Activated CD4-positive, CD25-positive, alpha-beta regulatory T cell treated with anti-CD3 and anti-CD28 coated beads, Interleukin-2, amount 50 U/mL, for 72 hours (primary cell): ENCODE results near the gene CCT6A.
"Not testable (repeated sequence)": the region's sequence is repeated elsewhere in the genome, so short reads cannot be mapped to it uniquely, and the experiment has no call there.

Experiments used
- DNase-seq: peaks from one replicate; pipeline ENCODE4 v3.0.0; 2021

CCT6A gene

DNA sequence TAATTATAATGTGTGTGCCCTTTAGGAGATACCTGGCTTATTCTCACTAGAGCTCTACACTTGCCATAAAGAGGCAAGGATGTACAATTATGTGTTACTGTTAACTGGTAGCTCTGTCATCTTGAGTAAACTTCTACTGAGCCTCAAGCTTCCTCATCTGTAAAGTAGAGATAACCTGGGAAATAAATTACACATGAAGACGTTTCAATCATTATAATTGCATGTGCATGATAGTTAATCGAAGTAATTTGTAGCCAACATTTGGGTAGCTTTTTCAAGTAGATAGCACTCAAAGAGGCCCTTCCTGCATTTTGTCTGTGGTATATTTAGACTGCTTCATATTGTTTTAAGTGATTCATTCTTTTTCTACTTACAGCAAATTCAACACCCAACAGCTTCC is 2.4 kb downstream of the CCT6A start:
- DNase-seq, result no peak

DNA sequence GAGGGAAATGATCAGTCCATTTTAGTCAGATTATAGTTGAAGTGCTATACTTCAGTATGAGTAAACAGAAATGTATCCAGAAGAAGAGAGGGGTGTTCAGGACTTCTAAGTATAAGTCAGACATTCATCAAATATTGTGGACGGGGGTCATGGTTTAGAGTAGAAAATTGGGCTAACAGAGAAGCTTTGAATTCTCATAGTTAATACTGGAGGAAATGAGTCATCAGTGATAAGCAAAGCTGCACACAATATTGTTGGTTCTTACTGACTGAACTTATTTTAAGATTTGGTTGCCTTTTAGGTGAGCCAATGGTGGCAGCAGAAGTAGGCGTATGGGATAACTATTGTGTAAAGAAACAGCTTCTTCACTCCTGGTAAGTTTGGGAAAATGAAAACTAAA is 10.8 kb downstream of the CCT6A start:
- DNase-seq, result no peak

DNA sequence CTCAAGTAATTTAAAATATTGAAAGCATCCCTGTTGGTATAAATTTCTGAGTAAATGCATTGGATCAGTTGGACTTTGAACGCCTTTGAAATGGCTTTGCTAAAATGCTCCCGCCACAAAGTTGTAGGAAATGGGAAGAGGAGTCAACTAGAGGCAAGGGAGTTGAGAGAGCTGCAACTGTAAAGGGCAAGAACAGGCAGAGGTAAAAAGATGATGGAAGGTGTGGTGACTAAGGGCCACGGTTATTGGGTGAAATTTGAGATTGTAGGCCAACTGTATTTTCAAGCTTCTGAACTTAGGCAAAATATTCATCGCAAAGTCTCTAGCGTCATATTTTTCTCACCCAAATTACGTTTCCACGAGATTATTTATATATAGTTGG is 11.9 kb downstream of the CCT6A start:
- DNase-seq, result no peak

DNA sequence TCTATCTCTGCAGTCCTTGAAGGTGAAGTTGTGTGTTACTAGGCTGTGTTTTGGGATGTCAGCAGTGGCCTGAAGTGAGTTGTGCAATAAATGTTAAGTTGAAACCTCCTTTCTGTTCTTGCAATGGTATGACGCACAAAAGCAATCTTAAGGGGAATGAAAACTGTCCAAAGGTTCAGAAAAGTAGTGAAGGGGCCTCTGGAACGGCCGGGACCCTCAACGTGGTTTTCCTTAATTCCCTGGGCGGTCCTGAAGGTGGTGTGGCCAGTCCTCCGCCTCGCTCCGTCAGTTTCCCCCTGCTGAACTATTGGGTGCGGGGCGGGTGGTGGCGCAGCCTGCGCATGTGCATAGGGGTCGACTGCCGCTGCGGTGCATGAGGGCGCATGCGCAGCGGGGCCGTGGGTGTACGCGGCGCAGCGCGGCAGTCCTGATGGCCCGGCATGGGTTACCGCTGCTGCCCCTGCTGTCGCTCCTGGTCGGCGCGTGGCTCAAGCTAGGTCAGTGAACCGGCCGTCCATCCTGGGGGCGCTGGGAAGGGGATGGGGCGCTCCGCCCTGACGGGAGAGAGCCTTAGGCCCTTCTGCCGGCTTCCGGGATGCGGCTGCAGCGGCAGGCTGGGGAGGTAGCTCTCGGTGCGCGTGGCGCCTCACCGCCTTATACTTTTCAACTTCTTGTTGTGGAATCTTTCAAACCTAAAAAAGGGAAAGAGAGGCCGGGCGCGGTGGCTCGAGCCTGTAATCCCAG is 12.5 kb downstream of the CCT6A start, which contains the start of gene SUMF2:
Gene SUMF2, plus strand, starts transcription at position 405 of the 744 bp plus-strand sequence. Its CDS starts 26 bp downstream, at position 431.
- DNase-seq, result peak; percentile 94

DNA sequence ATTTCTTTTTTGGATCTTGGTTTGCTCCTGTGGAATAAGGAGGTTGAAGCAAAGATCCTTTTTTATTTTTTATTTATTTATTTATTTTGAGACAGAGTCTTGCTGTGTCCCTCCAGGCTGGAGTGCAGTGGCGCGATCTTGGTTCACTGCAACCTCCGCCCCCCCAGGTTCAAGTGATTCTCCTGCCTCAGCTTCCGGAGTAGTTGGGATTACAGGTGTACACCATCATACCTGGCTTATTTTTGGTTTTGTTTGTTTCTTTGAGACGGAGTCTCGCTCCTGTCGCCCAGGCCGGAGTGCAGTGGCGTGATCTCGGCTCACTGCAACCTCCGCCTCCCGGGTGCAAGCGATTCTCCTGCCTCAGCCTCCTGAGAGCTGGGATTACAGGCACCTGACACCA is 14.8 kb downstream of the CCT6A start:
- DNase-seq, result not testable (repeated sequence)

DNA sequence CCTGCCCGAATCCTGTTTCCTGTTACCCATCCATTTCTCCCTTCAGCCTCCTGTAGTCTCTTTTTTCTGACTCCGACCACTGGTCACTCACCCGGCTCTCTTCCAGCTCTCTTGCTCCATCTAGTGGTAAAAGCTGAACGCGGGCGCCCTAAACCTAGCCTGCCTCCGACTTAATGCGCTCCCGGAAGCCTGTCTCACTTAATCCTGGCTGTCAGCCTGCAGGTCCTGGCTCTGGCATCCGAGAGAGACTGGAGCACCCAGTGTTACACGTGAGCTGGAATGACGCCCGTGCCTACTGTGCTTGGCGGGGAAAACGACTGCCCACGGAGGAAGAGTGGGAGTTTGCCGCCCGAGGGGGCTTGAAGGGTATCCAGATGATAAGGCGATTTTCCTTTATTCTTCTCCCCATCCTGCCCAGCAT is 22.8 kb downstream of the CCT6A start:
- peak; percentile 74 for DNase-seq

DNA sequence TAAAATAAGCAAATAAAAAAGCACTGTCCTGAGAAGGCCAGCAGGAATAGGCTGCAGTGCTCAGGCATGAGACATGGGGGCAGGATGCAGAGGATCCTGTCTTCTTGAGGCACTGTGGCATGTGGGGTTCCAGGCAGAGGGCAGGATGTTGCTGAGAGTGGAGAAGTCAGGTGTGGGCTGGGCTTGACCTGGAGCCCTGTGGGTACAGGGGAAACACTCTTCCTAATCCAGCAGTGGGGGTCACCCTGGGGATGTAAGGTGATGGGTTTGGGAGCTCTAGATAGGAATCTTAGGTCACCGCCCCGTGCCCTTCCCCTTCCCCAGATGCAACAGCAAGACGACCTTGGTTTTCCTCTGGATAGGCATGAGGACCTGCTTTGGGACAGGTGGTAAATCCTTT is 26.1 kb downstream of the CCT6A start:
- DNase-seq, result no peak

DNA sequence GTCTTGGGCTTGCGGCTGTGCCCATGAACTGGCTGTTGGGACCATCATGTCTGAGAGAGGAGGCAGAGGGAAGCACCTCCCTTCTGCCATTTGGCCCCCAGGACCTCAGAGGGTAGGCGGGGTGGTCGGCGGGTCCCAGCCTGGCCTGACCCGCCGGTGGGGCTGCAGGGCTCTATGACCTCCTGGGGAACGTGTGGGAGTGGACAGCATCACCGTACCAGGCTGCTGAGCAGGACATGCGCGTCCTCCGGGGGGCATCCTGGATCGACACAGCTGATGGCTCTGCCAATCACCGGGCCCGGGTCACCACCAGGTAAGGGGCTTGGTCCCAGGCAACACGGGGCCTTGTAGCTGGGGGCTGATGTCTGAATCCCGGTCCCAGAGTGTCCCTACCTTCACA is 26.6 kb downstream of the CCT6A start:
- no peak for DNase-seq

DNA sequence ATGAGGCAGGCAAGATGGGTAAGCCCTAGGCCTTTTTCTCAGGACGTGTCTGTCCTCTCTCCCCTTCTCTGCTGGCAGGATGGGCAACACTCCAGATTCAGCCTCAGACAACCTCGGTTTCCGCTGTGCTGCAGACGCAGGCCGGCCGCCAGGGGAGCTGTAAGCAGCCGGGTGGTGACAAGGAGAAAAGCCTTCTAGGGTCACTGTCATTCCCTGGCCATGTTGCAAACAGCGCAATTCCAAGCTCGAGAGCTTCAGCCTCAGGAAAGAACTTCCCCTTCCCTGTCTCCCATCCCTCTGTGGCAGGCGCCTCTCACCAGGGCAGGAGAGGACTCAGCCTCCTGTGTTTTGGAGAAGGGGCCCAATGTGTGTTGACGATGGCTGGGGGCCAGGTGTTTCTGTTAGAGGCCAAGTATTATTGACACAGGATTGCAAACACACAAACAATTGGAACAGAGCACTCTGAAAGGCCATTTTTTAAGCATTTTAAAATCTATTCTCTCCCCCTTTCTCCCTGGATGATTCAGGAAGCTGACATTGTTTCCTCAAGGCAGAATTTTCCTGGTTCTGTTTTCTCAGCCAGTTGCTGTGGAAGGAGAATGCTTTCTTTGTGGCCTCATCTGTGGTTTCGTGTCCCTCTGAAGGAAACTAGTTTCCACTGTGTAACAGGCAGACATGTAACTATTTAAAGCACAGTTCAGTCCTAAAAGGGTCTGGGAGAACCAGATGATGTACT is 28.1 kb downstream of the CCT6A start:
- no peak for DNase-seq

DNA sequence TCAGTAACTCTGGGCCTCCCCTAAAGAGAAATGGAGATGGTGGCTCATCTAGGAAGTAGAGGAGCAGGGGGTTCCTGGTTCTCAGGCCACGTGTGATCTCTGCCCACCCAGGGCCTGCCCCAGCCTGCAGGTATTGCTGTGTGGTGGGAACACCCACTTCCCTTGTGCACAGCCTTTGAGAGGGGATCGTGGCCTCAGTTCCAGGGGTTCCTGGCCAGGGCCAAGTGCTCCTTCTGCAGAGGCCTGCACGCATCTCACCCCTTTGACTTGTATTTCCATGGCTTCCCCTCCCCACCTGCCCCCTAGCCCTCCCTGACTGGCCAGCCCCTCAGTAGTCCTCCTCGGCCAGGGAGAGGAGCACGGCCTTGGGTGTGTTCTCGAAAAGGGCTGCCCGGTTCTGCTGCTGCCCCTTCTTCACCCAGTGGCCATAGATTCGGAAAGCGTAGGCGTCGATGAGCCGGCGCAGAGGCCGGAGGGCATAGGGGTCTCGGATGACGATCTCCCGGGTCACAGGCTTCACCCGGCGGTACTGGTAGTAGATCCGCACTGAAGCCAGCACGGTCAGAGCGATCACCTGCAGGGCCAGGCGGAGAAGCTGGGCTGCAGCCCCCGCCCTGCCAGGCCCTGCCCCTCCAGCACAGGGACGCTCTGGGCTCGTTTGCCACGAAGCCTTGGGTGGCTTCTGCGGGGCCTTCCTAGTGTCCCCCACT is 29.3 kb downstream of the CCT6A start:
- not testable (repeated sequence) for DNase-seq

DNA sequence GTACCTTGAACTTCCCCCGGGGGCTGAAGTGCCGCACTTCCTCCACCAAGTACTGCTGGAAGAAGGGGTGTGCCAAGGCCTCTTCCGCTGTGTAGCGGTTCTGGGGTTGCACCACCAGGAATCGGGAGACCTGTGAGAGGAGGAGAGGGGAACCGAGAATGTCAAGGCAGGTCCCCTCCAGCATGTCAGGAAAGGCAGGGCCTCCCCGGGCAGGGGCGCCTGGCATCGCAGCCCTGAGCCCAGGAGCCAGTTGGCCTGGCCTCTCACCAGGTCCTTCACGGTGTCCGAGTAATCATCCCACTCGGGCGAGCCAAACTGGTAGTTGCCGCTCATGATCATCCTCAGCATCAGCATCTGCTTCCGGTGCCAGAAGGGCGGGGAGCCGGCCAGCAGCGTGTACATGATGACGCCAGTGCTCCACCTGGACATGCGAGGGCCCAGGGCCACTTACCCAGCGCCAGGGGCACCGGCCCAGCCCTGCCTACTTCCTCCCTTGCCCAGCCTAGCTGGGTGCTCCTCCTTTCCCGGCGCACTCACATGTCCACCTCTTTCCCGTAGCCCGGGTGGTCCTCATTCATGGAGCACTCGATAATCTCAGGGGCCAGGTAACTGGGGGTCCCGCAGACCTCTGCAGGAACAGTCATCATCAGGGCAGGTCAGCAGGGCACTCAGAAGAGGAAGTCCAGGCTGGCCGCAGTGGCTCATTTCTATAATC is 30.2 kb downstream of the CCT6A start:
- DNase-seq, result no peak

DNA sequence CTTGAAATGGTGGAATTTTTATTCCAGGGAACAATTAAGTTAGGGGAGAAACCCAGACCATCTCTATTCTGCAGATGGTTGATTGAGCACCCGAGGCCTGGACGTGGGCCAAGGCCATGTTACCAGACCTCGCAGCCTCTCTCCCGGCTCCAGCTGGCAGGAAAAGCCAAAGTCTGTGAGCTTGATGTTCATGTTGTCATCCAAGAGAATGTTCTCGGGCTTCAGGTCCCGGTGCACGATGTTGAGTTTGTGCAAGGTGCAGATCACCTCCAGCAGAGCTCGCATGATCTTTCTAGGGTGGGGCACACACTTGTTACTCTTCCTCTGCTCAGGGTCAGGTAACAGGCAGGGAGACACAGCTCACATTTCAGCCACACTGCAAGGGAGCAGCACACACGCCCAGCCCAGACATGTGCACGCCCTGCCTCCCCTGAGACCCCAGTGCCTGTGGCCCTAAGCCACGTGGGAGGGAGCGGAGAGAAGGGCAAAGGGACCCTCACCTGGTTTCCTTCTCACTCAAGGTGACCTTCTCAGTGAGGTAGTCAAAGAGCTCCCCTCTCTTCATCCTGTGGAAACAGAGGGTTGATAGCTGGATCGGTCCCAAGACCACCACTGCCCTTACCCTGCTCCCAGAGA is 31.7 kb downstream of the CCT6A start:
- DNase-seq, result no peak

DNA sequence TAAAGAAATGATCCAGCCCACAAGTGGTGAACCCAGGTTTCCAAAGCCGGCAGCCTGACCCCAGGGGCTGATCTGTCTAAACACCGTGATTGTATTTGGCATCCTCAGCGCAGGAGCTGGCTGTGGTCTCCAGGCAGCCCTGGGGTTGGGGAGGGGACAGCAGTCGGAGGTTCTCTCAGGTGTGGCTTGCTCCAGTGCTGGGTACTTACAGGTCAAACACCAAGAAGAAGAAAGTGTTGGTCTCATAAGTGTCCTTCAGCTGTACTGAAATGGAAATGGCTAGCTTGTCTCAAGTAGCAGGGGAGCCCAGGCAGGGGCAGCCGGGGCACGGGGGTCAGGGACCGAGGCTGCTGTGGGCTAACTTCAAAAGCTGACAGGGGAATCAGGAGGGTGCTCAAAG is 35.2 kb downstream of the CCT6A start:
- no peak for DNase-seq

DNA sequence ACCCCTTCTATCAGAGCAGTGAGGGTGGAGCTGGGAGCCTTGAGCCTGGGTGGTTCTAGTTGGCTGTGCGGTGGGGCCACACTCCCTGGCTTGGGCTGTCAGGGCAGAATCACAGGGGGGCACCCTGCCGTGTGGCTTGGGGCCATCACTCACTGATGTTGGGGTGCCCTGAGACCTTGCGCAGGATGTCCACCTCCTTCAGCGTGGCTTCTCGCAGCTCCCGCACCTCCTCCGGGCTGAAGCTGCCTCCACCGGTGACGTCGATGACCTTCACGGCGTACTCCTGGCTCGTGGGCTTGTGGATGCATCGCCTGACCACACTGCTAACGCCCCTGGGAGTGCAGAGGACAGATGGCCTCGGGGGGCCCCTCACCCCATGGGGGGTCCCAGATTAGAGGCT is 35.9 kb downstream of the CCT6A start:
- no peak for DNase-seq

DNA sequence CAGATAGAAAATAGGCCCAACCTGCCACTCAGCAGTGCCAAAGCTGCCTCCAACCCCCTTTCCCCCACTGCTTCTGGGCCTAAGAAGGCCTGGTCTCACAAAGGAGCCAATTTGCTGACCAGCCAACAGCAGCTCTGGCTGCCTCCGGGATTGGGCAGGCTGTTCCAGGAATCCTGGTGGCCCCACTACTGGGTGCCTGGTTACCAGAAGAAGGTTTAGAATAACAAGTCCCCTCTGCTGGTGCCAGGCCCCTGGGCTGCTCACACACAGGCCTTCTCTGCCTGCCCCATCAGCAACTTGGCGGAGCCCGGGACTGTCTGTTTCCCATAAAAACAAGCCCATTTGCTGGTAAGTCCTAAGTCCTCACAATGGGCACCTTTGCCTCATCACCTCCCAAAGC is 40.0 kb downstream of the CCT6A start:
- no peak for DNase-seq

DNA sequence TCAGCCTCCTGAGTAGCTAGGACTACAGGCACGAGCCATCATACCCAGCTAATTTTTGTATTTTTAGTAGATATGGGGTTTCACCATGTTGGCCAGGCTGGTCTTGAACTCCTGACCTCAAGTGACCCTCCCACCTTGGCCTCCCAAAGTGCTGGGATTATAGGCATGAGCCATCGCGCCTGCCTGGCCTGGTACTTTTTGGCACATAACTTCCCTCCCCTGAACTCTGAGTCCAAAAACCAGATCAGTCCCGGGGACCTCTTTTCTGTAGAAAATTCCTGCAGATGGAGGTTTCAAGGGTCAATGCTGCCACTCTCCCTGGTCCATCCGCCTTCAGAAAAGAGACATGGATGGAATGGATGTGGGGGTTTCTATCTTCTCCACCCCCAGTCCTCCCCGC is 40.8 kb downstream of the CCT6A start:
- not testable (repeated sequence) for DNase-seq

DNA sequence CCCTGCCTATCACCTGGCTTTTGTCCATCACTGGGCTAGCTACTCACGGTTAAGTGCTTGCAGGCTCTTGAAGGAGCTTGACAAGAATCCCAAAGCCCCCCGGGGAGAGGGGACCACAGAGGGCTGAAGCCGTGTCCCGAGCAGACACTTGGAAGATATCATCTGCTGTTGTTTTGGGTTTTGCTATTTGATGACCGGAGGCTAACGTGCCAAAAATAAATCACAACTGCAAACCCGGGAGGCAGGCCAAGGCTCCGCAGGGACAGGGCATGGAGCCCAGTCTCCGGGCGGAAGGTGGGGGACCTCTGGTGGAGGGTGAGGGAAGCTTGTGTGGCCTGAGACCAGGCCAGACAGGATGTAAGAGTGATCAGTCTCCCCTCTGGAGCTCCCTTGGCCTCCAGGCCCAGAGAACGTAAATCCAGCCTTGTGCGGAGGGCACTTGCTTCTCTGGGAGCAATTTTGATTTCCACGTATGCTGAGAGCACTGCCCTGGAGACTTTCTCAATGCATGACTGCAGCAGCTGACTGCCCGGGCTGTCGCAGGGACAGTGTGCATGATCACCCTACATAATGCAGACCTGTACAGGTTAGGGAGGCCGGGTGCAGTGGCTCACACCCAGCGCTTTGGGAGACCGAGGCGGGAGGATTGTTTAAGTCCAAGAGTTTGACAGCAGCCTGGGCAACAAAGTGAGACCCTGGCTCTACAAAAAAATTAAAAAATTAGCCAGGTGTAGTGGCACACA is 41.4 kb downstream of the CCT6A start, which contains the start of gene PHKG1:
Gene PHKG1, minus strand, starts transcription at position 164 of the 743 bp plus-strand sequence. CDS start 4,011 bp downstream, outside the sequence.
- DNase-seq, result no peak

DNA sequence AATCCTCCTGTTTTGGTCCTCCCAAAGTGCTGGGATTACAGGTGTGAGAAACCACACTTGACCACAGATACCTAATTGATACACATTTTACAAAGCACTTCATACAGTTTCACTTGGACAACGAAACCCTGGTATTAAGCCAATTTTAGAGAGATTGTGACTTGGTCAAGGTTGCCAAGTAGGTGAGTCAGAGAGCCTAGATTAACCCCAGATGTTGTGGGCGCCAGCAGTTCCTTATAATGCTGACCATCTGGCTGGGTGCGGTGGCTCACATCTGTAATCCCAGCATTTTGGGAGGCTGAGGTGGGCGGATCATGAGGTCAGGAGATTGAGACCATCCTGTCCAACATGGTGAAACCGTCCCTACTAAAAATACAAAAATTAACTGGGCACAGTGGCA is 46.1 kb downstream of the CCT6A start:
- no peak for DNase-seq

DNA sequence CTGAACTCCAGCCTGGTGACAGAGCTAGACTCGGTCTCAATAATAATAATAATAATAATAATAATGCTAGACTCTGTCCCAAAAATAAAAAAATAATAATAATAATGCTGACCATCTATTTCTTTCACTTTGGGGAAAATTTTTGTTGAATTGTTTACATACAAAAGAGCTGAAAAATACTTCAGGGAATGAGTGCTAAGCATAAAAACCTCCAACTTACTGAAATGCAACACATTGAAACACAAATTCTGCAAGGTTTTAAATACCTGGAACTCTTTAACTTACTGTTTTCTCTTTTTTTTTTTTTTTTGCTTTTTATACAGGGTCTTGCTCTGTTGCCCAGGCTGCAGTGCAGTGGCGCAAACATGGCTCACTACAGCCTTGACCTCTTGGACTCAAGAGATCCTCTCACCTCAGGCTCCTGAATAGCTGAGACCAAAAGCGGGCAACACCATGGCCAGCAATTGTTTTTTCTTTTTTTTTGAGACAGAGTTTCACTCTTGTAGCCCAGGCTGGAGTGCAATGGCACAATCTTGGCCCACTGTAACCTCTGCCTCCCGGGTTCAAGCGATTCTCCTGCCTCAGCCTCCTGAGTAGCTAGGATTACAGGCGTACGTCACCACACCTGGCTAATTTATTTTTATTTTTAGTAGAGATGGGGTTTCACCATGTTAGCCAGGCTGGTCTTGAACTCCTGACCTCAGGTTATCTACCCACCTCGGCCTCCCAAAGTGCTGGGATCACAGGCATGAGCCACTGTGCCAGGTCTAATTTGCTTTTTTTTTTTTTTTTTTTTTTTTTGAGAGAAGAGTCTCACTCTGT is 46.8 kb downstream of the CCT6A start:
- not testable (repeated sequence) for DNase-seq

DNA sequence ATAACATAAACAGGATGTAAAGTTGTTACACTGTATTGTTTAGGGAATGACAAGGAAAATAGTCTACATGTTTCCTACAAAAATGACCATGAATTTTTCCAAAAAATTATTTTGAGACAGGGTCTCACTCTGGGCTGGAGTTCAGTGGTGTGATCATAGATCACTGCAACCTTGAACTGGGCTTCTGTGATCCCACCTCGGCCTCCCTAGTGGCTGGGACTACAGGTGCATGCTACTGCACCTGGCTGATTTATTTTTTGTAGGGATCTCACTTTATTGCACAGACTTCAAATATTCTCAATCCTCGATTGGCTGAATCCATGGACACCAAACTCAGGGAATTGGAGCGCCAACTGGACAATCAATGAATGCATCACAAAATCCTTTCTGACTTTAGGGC is 48.1 kb downstream of the CCT6A start:
- DNase-seq, result no peak

DNA sequence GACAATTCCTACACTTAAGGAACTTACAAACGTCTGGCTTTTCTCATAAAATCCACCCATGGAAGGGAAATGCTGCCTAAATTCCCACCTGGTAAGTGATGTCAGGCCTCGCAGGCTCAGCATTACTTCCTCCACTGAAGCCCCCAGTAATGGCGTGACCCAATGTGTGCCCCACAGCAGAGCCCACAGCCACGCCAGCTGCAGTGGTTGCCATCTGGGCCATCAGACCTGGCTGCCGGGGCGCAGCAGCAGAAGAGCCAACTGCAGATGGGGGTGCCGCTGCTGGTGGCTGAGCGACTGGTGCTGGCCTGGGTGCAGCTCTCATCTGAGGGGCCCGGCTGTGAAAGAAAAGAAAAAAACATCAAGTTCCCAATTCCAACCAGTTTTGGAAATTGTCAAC is 52.6 kb downstream of the CCT6A start:
- not testable (repeated sequence) for DNase-seq
